ENCODE results near the gene CLCN6.

GRCh38 chr1:11804666-11805421, 1.1 kb upstream of the CLCN6 start:
- TF ChIP-seq CTCF (IDR thresholded peaks at IDR 0.05; ENCODE audit: low read length) (no peak), EZH2phosphoT487 (IDR thresholded peaks at IDR 0.05; ENCODE audit: low read length) (no peak), EZH2 (optimal IDR thresholded peaks at IDR 0.05; ENCODE audit: low read depth, low read length) (no peak)

Data from MM.1S (cell line).